Pancreas (tissue), 10 donors: ENCODE measurements around the gene RBBP6. TPM values are rescaled to one million over a fixed set of nuclear protein-coding genes. Genes with fewer than 3 reads are reported as not detected.

Experiments
- ATAC-seq, 4 donors: fragments of 200-7000 bp; cut with Tn5 transposase; one replicate each; pipeline versions ENCODE4 v1.8.0 to v1.9.1; 2020; ENCODE audit warnings: mild to moderate bottlenecking in 4 of 4, moderate library complexity in 4 of 4
- DNase-seq, 6 donors: peaks; one replicate each; pipeline ENCODE4 v3.0.0-alpha.2; 2020
- FAIRE-seq: peaks from 2 replicates; lab custom pipeline; 2012; peaks lifted over from hg19 to GRCh38; lab: Jason Lieb, UNC
- H3K27ac ChIP-seq, 4 donors: fragments of 200-600 bp; sonication (generic); 1 replicate in 3 of 4; 2 replicates in 1 of 4; pipeline versions ENCODE4 v1.5.0 to v1.8.0; 2020
- H3K27me3 ChIP-seq, 4 donors: fragments of 200-600 bp; one replicate each; pipeline ENCODE4 v1.8.0; 2021
- H3K36me3 ChIP-seq, 3 donors: fragments of 200-600 bp; sonication (generic) in 1 of 3; one replicate each; pipeline versions ENCODE4 v1.5.0 to v1.8.0; 2020 to 2021
- H3K4me1 ChIP-seq, 3 donors: fragments of 200-600 bp; one replicate each; pipeline ENCODE4 v1.8.0; 2021
- H3K4me3 ChIP-seq, 4 donors: fragments of 200-600 bp; sonication (generic) in 2 of 4; one replicate each; pipeline versions ENCODE4 v1.5.0 to v1.8.0; 2020 to 2021
- H3K9me3 ChIP-seq, 4 donors: fragments of 200-600 bp; one replicate each; pipeline ENCODE4 v1.8.0; 2021
- WGBS, 2 donors: extraction: QIAGEN DNeasy Blood & Tissue Kit; methylation state at CpG; one replicate each; pipeline ENCODE4 v1.1.7; 2013; 5-methylcytosine and 5-hydroxymethylcytosine counted together
- intact Hi-C, 3 donors: fragments of 100-400 bp; cut with DNase I; formaldehyde crosslinking; loops; one replicate each; pipeline versions ENCODE4 v1.11.1 to v1.14.2; 2022
- polyA plus RNA-seq, 2 donors: library from polyadenylated mRNA; stranded (reverse); fragments of 200-250 nt; gene quantifications; one replicate each; pipeline ENCODE4 v1.2.3, GENCODE V29; 2013
- total RNA-seq, 6 donors: library from RNA; stranded (reverse); fragmentation: NEBNext Ultra II Directional in 4 of 6; extraction: Animal tissue kit (Norgen Biotek cat#: 25700) in 4 of 6; gene quantifications; one replicate each; pipeline versions ENCODE4 v1.2.1 to v1.2.4, GENCODE V29; 2021 to 2023
- TF ChIP-seq, protein P1 (sequence below), 4 donors: fragments of 200-600 bp; sonication (generic) in 3 of 4; IDR thresholded peaks; one replicate each; pipeline versions ENCODE4 v1.5.0 to v1.8.0; 2021; ENCODE audit warnings: antibody characterized with exemption in 4 of 4
- donor health status: healthy with polysubstance abuse.
- donor health status: DM: no; HTN: no; CAD: no; lungs with moderate emphysema.
- donor health status: DM: no; HTN: no; CAD: no.
- donor health status: control.
- donor health status: control.
- donor health status: Bipolar disorder and iron deficiency.
- donor health status: DM: yes; HTN: yes; CAD: no.
- donor health status: DM: no; HTN: no; CAD: no.
- donor health status: DM: no; HTN: no; CAD: no.
- donor health status: DM: yes; HTN: yes; CAD: no.

The RBBP6 gene
- total and polyA plus RNA-seq, 8 donors = 13.8 to 31.3 (median 19.8) TPM

DNA sequence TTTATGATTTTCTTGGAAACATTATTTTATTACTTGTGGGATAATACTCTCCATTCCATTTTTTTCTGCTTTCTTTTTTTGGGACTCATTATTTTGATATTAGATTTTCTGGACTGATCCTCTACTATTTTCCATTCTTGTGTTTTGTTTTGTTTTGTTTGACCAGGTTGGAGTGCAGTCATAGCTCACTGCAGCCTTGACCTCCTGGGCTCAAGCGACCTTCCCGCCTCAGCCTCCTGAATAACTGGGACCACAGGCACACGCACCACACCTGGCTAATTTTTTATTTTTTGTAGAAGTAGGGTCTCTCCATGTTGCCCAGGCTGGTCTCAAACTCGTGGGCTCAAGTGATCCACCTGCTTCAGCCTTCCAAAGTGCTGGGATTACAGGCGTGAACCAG lies 44.1 kb downstream of the RBBP6 start:
- TF ChIP-seq, protein P1, sequence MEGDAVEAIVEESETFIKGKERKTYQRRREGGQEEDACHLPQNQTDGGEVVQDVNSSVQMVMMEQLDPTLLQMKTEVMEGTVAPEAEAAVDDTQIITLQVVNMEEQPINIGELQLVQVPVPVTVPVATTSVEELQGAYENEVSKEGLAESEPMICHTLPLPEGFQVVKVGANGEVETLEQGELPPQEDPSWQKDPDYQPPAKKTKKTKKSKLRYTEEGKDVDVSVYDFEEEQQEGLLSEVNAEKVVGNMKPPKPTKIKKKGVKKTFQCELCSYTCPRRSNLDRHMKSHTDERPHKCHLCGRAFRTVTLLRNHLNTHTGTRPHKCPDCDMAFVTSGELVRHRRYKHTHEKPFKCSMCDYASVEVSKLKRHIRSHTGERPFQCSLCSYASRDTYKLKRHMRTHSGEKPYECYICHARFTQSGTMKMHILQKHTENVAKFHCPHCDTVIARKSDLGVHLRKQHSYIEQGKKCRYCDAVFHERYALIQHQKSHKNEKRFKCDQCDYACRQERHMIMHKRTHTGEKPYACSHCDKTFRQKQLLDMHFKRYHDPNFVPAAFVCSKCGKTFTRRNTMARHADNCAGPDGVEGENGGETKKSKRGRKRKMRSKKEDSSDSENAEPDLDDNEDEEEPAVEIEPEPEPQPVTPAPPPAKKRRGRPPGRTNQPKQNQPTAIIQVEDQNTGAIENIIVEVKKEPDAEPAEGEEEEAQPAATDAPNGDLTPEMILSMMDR (IDR thresholded peaks at IDR 0.05) = no peak
- FAIRE-seq (no peak), DNase-seq (no peak), ATAC-seq (no peak)
- Histone ChIP-seq H3K36me3 (no peaks in the 10 kb centered on the region), H3K4me1 (no peaks in the 10 kb centered on the region), H3K27ac (no peak overlapping the region), H3K27me3 (no peaks in the 10 kb centered on the region), H3K9me3 (no peaks in the 10 kb centered on the region), H3K4me3 (no peak overlapping the region)
- WGBS, 2 donors = 65 to 68% methylated on average over 5 of the region's 5 CpGs
- intact Hi-C loops = no loop called here

DNA sequence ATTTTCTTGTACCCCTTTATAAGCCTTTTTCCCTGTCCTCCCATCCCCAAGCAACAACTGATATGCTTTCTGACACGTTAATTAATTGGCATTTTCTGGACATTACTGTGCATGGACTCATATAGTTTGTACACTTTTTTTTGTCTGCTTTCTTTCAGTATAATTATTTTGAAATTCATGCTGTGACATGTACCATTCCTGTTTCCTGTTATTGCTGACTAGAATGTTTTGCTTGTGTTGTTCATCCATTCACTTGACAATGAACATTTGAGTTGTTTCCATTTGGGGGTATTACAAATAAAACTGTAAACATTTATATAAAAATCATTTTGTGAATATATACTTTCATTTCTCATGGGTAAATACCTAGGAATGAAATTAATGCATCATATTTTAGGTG lies 50.6 kb downstream of the RBBP6 start:
- no peak for FAIRE-seq
- TF ChIP-seq, protein P1 (IDR thresholded peaks at IDR 0.05) = no peak
- H3K36me3 ChIP-seq = no peaks in the 10 kb centered on the region

DNA sequence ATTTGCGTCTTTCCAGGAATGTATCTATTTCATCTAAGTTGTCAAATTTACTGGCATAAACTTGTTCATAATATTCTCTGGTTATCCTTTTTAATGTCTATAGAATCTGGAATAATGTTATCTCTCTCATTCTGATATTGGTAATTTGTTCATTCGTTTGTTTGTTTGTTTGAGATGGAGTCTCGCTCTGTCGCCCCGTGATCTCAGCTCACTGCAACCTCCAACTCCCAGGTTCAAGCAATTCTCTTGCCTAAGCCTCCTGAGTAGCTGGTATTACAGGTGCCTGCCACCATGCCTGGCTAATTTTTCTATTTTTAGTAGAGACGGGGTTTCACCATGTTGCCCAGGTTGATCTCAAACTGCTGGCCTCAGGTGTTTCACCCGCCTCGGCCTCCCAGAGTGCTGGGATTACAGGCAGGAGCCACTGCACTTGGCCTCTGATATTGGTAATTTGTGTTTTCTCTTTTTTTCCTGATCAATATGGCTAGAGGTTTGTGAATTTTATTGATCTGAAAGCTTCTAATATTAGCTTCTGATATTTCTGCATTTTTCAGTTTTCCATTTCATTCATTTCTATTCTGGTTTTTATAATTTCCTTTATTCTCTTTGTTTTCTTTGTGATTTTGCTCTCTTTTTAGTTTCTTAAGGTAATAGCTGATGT lies 59.5 kb downstream of the RBBP6 start:
- no peaks in the 10 kb centered on the region for H3K36me3 ChIP-seq
- H3K27ac ChIP-seq = no peak overlapping the region
- DNase-seq (no peak), FAIRE-seq (peak; percentile 5), ATAC-seq (no peak)
- H3K4me1 ChIP-seq = no peaks in the 10 kb centered on the region
- no peaks in the 10 kb centered on the region for H3K27me3 ChIP-seq
- H3K4me3 ChIP-seq = no peak overlapping the region
- WGBS, 2 donors = 88 to 92% methylated on average over 8 of the region's 8 CpGs
- H3K9me3 ChIP-seq = no peaks in the 10 kb centered on the region
- intact Hi-C loops = no loop called here
- TF ChIP-seq, protein P1 (IDR thresholded peaks at IDR 0.05) = no peak

More for the DNA sequence above, 50.6 kb downstream of the RBBP6 start:
- H3K4me3 ChIP-seq = no peak overlapping the region
- intact Hi-C loops = no loop called here
- no peaks in the 10 kb centered on the region for H3K27me3 ChIP-seq
- H3K9me3 ChIP-seq = no peaks in the 10 kb centered on the region
- ATAC-seq = no peak
- no peak overlapping the region for H3K27ac ChIP-seq
- no peaks in the 10 kb centered on the region for H3K4me1 ChIP-seq
- 61 to 68% methylated on average over 1 of the region's 1 CpG for WGBS, 2 donors
- no peak for DNase-seq

DNA sequence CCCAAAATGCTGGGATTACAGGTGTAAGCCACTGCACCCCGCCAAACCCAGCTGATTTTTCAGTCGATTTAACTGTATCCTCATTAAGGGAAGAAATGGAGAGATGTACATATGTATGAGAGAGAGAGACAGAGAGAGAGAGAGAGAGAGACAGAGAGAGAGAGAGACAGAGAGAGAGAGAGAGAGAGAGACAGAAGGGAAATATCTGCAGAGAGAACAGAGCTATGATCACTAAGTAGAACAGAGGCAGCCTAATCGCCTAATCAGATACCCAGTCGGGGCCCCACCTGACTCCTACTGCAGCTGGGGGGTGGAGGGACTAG lies 70.0 kb downstream of the RBBP6 start:
- Histone ChIP-seq H3K27me3 (no peaks in the 10 kb centered on the region), H3K27ac (no peak overlapping the region), H3K9me3 (no peaks in the 10 kb centered on the region), H3K36me3 (no peaks in the 10 kb centered on the region), H3K4me1 (no peaks in the 10 kb centered on the region), H3K4me3 (no peak overlapping the region)
- FAIRE-seq = no peak
- intact Hi-C loops = no loop called here
- no peak for ATAC-seq
- TF ChIP-seq, protein P1 (IDR thresholded peaks at IDR 0.05) = no peak
- DNase-seq = no peak
- WGBS, 2 donors = 35 to 37% methylated on average over 4 of the region's 4 CpGs

DNA sequence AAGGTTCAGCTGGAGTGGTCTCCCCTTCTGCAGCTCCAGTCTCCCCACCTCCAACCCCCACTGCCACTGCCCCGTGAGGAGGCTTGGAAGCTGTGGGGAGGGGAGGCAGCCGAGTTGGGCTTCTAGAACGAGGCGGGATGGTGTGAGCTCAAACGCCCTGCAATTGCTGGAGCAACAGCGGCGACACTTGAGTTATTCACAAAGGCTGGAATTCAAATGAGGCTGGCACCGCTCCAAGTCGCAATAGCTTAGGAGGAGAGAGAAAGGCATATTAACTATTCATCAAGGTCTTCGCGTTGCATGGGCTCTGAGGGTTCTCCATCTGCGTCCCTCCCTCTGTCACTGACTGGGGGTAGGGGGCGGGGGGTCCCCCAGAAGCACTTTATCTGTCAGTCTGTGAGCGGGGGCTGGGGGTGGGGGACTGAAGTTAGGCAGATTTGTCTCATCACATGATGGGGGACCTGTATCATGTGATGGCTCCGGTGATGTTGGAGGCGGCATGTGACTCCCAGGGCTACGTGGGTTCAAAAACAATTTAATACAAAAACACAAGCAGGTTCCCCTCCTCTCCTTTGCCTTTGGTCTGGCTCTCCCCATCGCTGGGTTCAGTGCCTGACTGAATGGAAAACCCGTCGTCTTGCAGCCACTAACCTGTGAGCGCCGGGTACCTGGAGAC lies 70.5 kb downstream of the RBBP6 start:
- Histone ChIP-seq H3K27ac (no peak overlapping the region), H3K9me3 (no peaks in the 10 kb centered on the region), H3K4me1 (no peaks in the 10 kb centered on the region), H3K4me3 (peak overlapping the region in 1 of 4 donors; percentile 27), H3K36me3 (no peaks in the 10 kb centered on the region), H3K27me3 (no peaks in the 10 kb centered on the region)
- TF ChIP-seq, protein P1 (IDR thresholded peaks at IDR 0.05) = no peak
- ATAC-seq (peak; percentile 58 to 61 (median 60)), DNase-seq (peak; percentile 4 to 76 (median 54)), FAIRE-seq (no peak)
- intact Hi-C loops = no loop called here
- 7 to 12% methylated on average over 22 of the region's 22 CpGs for WGBS, 2 donors
